ENCODE measurements around the gene SRSF6.
"Not testable (repeated sequence)": the region's sequence is repeated elsewhere in the genome, so short reads cannot be mapped to it uniquely, and the experiment has no call there.

SRSF6 gene

GRCh38 chr20:43473381-43473704 is 15.6 kb downstream of the SRSF6 start:
- no peak for DNase-seq (ENCODE audit: low read depth)

- no peak for DNase-seq (ENCODE audit: low read depth)
Measured at GRCh38 chr20:43477193-43477592, 19.5 kb downstream of the SRSF6 start.

- DNase-seq (ENCODE audit: low read depth) = no peak
Measured at GRCh38 chr20:43477619-43478018, 19.9 kb downstream of the SRSF6 start.

- DNase-seq (ENCODE audit: low read depth) = no peak
Measured at GRCh38 chr20:43490038-43490437, 32.3 kb downstream of the SRSF6 start.

GRCh38 chr20:43492101-43492500 is 34.4 kb downstream of the SRSF6 start:
- no peak for DNase-seq (ENCODE audit: low read depth)

GRCh38 chr20:43495388-43495787 is 37.7 kb downstream of the SRSF6 start:
- DNase-seq (ENCODE audit: low read depth) = no peak

- DNase-seq (ENCODE audit: low read depth) = not testable (repeated sequence)
Measured at GRCh38 chr20:43502021-43502420, 44.3 kb downstream of the SRSF6 start.

GRCh38 chr20:43506238-43506637 is 48.5 kb downstream of the SRSF6 start:
- no peak for DNase-seq (ENCODE audit: low read depth)

- no peak for DNase-seq (ENCODE audit: low read depth)
Measured at GRCh38 chr20:43507150-43508080, 49.7 kb downstream of the SRSF6 start, which contains the start of gene L3MBTL1. Gene L3MBTL1, plus strand, starts transcription at chr20:43507697. Its CDS starts 5,807 bp downstream, at chr20:43513504.

- no peak for DNase-seq (ENCODE audit: low read depth)
Measured at GRCh38 chr20:43508106-43508505, 50.4 kb downstream of the SRSF6 start.

GRCh38 chr20:43508604-43509040 is 50.9 kb downstream of the SRSF6 start:
- no peak for DNase-seq (ENCODE audit: low read depth)

- no peak for DNase-seq (ENCODE audit: low read depth)
Measured at GRCh38 chr20:43511879-43512278, 54.2 kb downstream of the SRSF6 start.

- no peak for DNase-seq (ENCODE audit: low read depth)
Measured at GRCh38 chr20:43513372-43513930, 55.8 kb downstream of the SRSF6 start.
